ENCODE measurements around the gene TSSK1B. TPM values are rescaled to one million over a fixed set of nuclear protein-coding genes. Genes with fewer than 3 reads are reported as not detected.

The TSSK1B gene
- total RNA-seq, 1 experiment from 2014 or later, result not detected

- POLR2A ChIA-PET, result no interaction called here
- CTCF ChIA-PET, result interaction anchor here (1.2 kb wide), 1 partner anchor 8 kb away, joined by 4 read pairs; no protein-coding TSS in a partner anchor
These were observed 46.9 kb downstream of the TSSK1B start for GRCh38 chr5:113387844-113388243.

More at GRCh38 chr5:113387844-113388243, 46.9 kb downstream of the TSSK1B start:
- H3K27me3 ChIP-seq (ENCODE audit: insufficient read depth, low read length), result no peaks in the 10 kb centered on the region
- H3K27ac ChIP-seq (ENCODE audit: low read depth, low read length), result no peak overlapping the region
- DNase-seq (ENCODE audit: low read depth, low spot score), result no peak
- TF ChIP-seq SIN3A (IDR thresholded peaks at IDR 0.05; ENCODE audit: low read depth) (no peak), POLR2A (IDR thresholded peaks at IDR 0.05; ENCODE audit: borderline replicate concordance, extremely low read depth, insufficient read depth, insufficient read length) (no peak), ZFX (IDR thresholded peaks at IDR 0.05) (no peak), REST (IDR thresholded peaks at IDR 0.05; ENCODE audit: low read depth) (no peak), SP1 (IDR thresholded peaks at IDR 0.05; ENCODE audit: low read depth) (no peak), ELF1 (IDR thresholded peaks at IDR 0.05; ENCODE audit: borderline replicate concordance, low read depth) (no peak), RAD21 (IDR thresholded peaks at IDR 0.05; ENCODE audit: low read depth) (no peak)
- RAD21 ChIA-PET (ENCODE audit: low non-redundant PET in 1 of 2, low total read pairs in 2 of 2, uncharacterized antibody in 2 of 2, unreplicated experiment in 2 of 2), result no interaction called here
- no TSS peak for BruUV-seq (replicated peaks)
- H3K9ac ChIP-seq (ENCODE audit: low read length), result no peak overlapping the region
- no peak overlapping the region for H3K4me2 ChIP-seq (ENCODE audit: low read length)
- no peaks in the 10 kb centered on the region for H4K20me1 ChIP-seq (ENCODE audit: insufficient read depth)
- H2AFZ ChIP-seq (ENCODE audit: low read depth, low read length, poor library complexity, severe bottlenecking), result no peak overlapping the region
- no peak for ATAC-seq
- H3K36me3 ChIP-seq (ENCODE audit: control insufficient read depth in 1 of 2, insufficient read depth in 2 of 2, low read length in 2 of 2), result no peaks in the 10 kb centered on the region
- intact Hi-C loops (cut with micrococcal nuclease), result no loop called here
- H3K4me3 ChIP-seq (replicated peaks in 1 of 2; ENCODE audit: low read depth in 1 of 2, low read length in 2 of 2), result no peak overlapping the region
- H3K9me2 ChIP-seq (ENCODE audit: insufficient read depth), result no peaks in the 10 kb centered on the region
- no peaks in the 10 kb centered on the region for H3K79me2 ChIP-seq (ENCODE audit: insufficient read depth, low read length)
- H3K4me1 ChIP-seq (ENCODE audit: control insufficient read depth in 1 of 2, insufficient read depth in 2 of 2, low read length in 2 of 2), result no peaks in the 10 kb centered on the region
- H3K9me3 ChIP-seq (ENCODE audit: control insufficient read depth in 1 of 2, insufficient read depth in 1 of 2, low read depth in 1 of 2, low read length in 2 of 2), result no peaks in the 10 kb centered on the region

Data from HCT116 (cell line).